Right cardiac atrium (tissue), 5 donors: Measurements from ENCODE around the gene CYTH1. TPM values are rescaled to one million over a fixed set of nuclear protein-coding genes. Genes with fewer than 3 reads are reported as not detected.

ENCODE experiments used
- ATAC-seq, 2 donors: fragments of 200-7000 bp; cut with Tn5 transposase; one replicate each; pipeline versions ENCODE4 v1.8.0 to v1.9.1; 2020; ENCODE audit warnings: moderate library complexity in 2 of 2, mild to moderate bottlenecking in 1 of 2
- DNase-seq, 3 donors: peaks; one replicate each; pipeline ENCODE4 v3.0.0-alpha.2; 2020
- H3K27ac ChIP-seq: one replicate; pipeline ENCODE4 v1.5.1; 2013; ENCODE audit warnings: mild to moderate bottlenecking, low read length, control low read depth, moderate library complexity
- H3K27me3 ChIP-seq: one replicate; pipeline ENCODE4 v1.6.1; 2013; ENCODE audit not compliant: control insufficient read depth, insufficient read depth
- H3K4me1 ChIP-seq: one replicate; pipeline ENCODE4 v1.6.1; 2013; ENCODE audit warnings: low read length; ENCODE audit not compliant: control insufficient read depth, insufficient read depth
- H3K4me3 ChIP-seq: one replicate; pipeline ENCODE4 v1.5.1; 2013; ENCODE audit warnings: low read length, control low read depth
- H3K9me3 ChIP-seq: one replicate; pipeline ENCODE4 v1.6.1; 2013; ENCODE audit warnings: low read length; ENCODE audit not compliant: control insufficient read depth
- WGBS: extraction: QIAGEN DNeasy Blood & Tissue Kit; methylation state at CpG from one replicate; pipeline ENCODE4 v1.1.7; 2013; 5-methylcytosine and 5-hydroxymethylcytosine counted together
- intact Hi-C, 4 donors: fragments of 100-400 bp; cut with DNase I; formaldehyde crosslinking; loops; one replicate each; pipeline versions ENCODE4 v1.11.0 to v1.14.0; 2022 to 2023
- polyA plus RNA-seq: library from polyadenylated mRNA; stranded (reverse); fragments of 200-250 nt; gene quantifications from one replicate; pipeline ENCODE4 v1.2.3, GENCODE V29; 2013
- total RNA-seq, 4 donors: library from RNA; stranded (reverse); fragmentation: NEBNext Ultra II Directional; extraction: Animal tissue kit (Norgen Biotek cat#: 25700); gene quantifications; one replicate each; pipeline ENCODE4 v1.2.1, GENCODE V29; 2021
- donor health status: healthy with polysubstance abuse.
- donor health status: DM: no; HTN: yes; CAD: no.
- donor health status: DM: no; HTN: no; CAD: no.
- donor health status: DM: no; HTN: yes; CAD: no; lungs with severe emphysema.
- donor health status: DM: yes; HTN: yes; CAD: no.

The CYTH1 gene
- total and polyA plus RNA-seq, 5 donors, result 22.5 to 39.1 (median 36.0) TPM

DNA sequence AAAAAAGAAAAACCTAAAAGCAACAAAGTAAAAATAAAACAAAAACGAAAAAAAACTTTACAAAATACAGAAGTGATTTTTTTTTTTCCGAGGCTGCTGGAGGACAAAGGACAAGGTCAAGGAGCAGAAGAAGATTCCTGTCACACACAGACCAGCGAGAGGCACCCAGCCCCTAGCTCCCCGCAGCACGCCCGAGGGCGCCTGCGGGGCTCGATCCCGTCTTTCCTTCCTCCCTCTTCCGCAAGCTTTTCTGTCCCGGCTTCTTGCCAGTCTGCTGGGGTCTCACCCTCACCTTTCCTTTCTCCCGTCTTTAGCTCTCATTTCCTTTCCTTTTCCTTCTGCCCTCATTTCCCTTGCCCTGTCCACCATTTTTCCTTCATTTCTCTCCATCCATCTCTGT lies 138.7 kb downstream of the CYTH1 start:
- intact Hi-C loops, result no loop called here
- H3K4me3 ChIP-seq, result no peak overlapping the region
- ATAC-seq (no peak), DNase-seq (peak in 1 of 3 donors; percentile 20)
- no peaks in the 10 kb centered on the region for H3K4me1 ChIP-seq
- H3K9me3 ChIP-seq, result no peaks in the 10 kb centered on the region
- H3K27ac ChIP-seq, result no peak overlapping the region
- H3K27me3 ChIP-seq, result no peaks in the 10 kb centered on the region
- 81% methylated on average over 13 of the region's 13 CpGs for WGBS

DNA sequence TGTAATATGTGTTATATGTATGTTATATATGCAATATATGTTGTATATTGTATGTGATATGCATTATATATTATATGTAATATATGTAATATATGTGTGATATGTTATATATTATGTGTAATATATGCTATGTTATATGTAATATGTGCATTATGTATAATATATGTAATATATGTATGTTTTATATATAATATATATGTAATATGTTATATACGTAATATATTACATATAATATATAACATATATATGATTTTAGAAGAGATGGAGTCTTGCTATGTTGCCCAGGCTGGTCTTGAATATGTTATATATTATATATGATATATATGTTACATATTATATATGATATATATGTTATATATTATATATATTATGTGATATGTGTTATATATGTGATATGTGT lies 139.4 kb downstream of the CYTH1 start:
- Histone ChIP-seq H3K4me3 (no peak overlapping the region), H3K27me3 (no peaks in the 10 kb centered on the region), H3K27ac (no peak overlapping the region), H3K9me3 (no peaks in the 10 kb centered on the region), H3K4me1 (no peaks in the 10 kb centered on the region)
- ATAC-seq, result no peak
- intact Hi-C loops, result no loop called here
- no peak for DNase-seq
- WGBS, result 92% methylated on average over 1 of the region's 1 CpG

DNA sequence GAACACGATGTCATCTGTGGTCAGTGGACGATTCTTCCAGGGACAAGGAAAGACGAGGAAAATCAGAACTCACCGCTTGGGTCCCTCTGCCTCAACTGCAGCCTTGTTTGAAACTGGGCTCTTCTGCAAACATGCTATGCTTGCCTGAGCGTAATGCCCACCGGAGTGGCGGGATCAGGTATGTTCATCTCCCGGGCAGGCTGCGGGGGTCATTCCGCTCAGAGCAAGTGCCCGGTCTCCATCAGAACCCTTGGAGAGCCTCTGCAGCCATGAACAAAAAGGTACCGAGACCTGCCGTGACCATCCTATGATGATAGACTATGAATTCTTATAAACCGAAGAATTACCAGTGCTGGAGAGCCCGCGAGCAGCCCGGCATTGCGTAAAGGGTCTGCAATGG lies 140.4 kb downstream of the CYTH1 start:
- Histone ChIP-seq H3K27me3 (no peaks in the 10 kb centered on the region), H3K4me1 (no peaks in the 10 kb centered on the region)
- intact Hi-C loops, result no loop called here

DNA sequence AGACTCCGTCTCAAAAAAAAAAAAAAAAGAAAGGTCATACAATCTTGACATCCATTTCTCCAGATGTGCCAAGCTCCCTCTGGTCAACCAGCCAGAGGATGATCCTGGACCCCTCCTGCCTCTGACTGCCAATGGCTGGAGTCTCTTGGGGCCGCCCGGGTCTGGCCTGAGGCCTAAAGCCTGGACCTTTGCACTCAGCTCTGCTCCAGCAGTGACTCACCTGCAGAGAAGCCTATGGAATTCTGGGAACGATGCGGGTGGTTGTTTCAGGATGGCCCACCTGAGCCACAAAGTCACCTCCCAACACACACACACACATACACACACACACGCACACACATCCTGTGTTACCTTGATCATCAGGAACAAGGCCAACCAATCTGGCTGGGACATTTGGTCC lies 140.8 kb downstream of the CYTH1 start:
- no peaks in the 10 kb centered on the region for H3K4me1 ChIP-seq
- ATAC-seq (no peak), DNase-seq (peak in 1 of 3 donors; percentile 32)
- 96% methylated on average over 6 of the region's 6 CpGs for WGBS
- H3K27ac ChIP-seq, result no peak overlapping the region
- intact Hi-C loops, result no loop called here
- no peak overlapping the region for H3K4me3 ChIP-seq
- no peaks in the 10 kb centered on the region for H3K9me3 ChIP-seq
- H3K27me3 ChIP-seq, result no peaks in the 10 kb centered on the region

More for the DNA sequence above, 140.4 kb downstream of the CYTH1 start:
- DNase-seq (peak in 1 of 3 donors; percentile 26), ATAC-seq (no peak)
- WGBS, result 94% methylated on average over 18 of the region's 18 CpGs
- H3K27ac ChIP-seq, result no peak overlapping the region
- H3K9me3 ChIP-seq, result no peaks in the 10 kb centered on the region
- no peak overlapping the region for H3K4me3 ChIP-seq

DNA sequence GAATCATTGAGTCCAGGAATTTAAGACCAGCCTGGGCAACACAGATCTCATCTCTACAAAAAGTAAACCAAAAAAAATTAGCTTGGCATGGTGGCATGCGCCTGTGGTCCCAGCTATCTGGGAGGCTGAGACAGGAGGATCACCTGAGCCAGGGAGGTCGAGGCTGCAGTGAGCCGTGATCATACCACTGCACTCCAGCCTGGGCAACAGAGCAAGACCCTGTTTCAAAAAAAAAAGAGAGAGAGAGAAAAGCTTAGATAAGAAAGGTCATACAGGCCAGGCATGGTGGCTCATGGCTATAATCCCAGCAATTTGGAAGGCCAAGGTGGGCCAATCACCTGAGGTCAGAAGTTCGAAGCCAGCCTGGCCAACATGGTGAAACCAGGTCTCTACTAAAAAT lies 141.4 kb downstream of the CYTH1 start:
- intact Hi-C loops, result no loop called here
- Histone ChIP-seq H3K9me3 (no peaks in the 10 kb centered on the region), H3K27me3 (no peaks in the 10 kb centered on the region), H3K4me1 (no peaks in the 10 kb centered on the region), H3K27ac (no peak overlapping the region), H3K4me3 (no peak overlapping the region)
- WGBS, result 83% methylated on average over 4 of the region's 4 CpGs
- ATAC-seq (no peak), DNase-seq (peak in 1 of 3 donors; percentile 14)

DNA sequence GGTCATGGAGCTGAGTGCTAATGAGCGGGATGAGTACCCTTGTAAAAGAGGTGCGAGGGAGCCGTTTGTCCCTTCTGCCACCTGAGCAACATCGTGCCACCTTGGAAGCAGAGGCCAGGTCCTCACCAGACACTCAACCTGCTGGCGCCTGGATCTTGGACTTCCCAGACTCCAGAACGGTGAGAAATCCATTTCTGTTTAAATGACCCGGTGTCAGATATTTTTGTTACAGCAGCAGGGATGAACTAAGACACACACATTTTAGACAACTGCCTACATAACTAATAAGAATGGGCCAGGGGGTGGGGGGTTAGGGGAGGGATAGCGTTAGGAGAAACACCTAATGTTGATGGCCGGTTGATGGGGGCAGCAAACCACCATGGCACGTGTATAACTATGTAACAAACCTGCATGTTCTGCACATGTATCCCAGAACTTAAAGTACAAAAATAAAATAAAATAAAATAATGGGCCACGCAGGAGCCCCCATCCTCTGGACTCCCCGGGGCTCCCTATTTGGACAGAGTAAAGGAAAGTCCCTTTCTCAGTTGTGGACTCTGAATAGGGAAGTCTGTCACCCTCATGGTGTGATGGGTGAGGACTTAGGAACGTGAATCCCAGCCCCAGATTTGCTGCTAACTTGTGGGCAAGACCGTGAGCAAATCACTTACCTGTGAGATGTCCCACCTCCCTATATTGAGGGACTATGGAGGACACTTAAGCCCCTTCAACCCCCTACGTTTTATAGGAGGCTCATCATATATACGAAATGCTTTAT lies 144.2 kb downstream of the CYTH1 start:
- ATAC-seq, result no peak
- no peaks in the 10 kb centered on the region for H3K4me1 ChIP-seq

DNA sequence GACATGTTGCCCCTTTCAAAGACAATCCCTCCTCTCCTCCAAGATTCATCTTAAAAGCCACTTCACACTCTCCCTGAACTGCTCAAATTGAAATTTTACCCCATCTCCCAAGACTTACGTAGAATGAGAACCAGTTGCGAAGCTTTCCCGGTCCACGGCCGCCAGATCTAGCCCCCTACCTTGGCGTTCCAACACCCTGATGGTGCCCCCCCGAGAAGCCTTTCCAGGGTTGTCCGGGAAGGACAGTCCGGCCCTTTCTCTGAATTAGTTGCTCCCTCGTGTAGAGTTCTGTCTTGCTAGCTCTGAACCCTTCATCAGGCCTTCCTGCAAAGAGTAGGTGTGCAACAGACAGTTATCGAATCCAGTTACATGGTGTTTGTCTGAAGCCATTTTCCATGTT lies 144.9 kb downstream of the CYTH1 start:
- ATAC-seq (no peak), DNase-seq (peak in 1 of 3 donors; percentile 11)
- intact Hi-C loops, result no loop called here
- no peaks in the 10 kb centered on the region for H3K9me3 ChIP-seq
- no peaks in the 10 kb centered on the region for H3K27me3 ChIP-seq
- H3K4me1 ChIP-seq, result no peaks in the 10 kb centered on the region
- WGBS, result 82% methylated on average over 11 of the region's 11 CpGs
- no peak overlapping the region for H3K27ac ChIP-seq
- no peak overlapping the region for H3K4me3 ChIP-seq

More for the DNA sequence above, 144.2 kb downstream of the CYTH1 start:
- Histone ChIP-seq H3K9me3 (no peaks in the 10 kb centered on the region), H3K27ac (no peak overlapping the region), H3K4me3 (no peak overlapping the region), H3K27me3 (no peaks in the 10 kb centered on the region)
- DNase-seq, result peak in 1 of 3 donors; percentile 32
- WGBS, result 92% methylated on average over 16 of the region's 16 CpGs
- intact Hi-C loops, result no loop called here

DNA sequence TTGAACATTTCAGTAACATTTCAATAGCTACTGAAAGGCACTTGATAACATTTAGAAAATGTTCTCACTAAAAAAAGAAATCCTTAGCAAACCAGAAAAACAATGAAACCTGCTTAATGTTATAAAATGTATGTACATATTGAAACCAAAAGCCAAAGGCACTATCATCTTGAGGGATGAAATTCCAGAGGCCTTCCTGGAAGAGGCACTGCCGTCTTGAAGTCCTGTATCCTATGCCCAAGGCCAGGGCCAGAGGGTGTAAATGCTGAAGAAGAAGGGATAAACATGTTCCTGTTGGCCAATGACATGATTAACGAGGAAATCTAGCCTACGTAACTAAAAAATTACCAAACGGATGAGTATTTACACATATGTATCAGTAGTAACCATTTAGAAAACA lies 147.9 kb downstream of the CYTH1 start:
- Histone ChIP-seq H3K4me3 (no peak overlapping the region), H3K9me3 (no peaks in the 10 kb centered on the region), H3K27ac (no peak overlapping the region), H3K4me1 (no peaks in the 10 kb centered on the region), H3K27me3 (no peaks in the 10 kb centered on the region)
- peak in 1 of 3 donors; percentile 9 for DNase-seq
- WGBS, result 88% methylated on average over 4 of the region's 4 CpGs
- intact Hi-C loops, result no loop called here
- no peak for ATAC-seq

DNA sequence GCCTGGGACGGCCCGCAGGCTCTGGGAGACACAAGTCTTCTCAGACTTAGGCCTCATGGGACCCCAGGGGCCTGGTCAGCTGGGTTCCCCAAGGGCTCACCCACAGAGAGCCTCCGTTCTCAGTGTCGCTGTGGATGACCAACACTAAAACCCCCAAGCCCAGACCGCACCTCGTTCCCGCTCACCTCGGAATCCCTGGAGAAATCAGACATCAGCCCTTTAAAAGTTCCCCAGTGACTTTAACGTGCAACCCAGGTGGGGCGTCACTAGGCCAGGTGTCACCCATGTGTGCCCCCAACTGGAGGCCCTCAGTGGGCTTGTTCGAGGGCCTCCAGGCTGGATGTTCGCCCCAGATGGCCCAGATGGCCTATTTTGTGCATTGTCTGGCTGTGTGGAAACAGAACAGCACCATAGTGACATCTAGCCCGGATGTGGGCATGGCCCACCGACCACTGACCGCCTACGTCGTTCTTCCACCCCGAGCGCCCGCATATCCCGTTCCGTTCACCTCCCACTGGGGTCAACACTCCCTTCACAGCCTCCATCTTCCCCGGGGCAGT lies 152.6 kb downstream of the CYTH1 start:
- 95% methylated on average over 23 of the region's 23 CpGs for WGBS
- intact Hi-C loops, result no loop called here
- Histone ChIP-seq H3K4me1 (no peaks in the 10 kb centered on the region), H3K27me3 (no peaks in the 10 kb centered on the region), H3K27ac (no peak overlapping the region), H3K4me3 (no peak overlapping the region), H3K9me3 (no peaks in the 10 kb centered on the region)
- DNase-seq, result peak in 1 of 3 donors; percentile 38
- ATAC-seq, result peak in 1 of 2 donors; percentile 28

DNA sequence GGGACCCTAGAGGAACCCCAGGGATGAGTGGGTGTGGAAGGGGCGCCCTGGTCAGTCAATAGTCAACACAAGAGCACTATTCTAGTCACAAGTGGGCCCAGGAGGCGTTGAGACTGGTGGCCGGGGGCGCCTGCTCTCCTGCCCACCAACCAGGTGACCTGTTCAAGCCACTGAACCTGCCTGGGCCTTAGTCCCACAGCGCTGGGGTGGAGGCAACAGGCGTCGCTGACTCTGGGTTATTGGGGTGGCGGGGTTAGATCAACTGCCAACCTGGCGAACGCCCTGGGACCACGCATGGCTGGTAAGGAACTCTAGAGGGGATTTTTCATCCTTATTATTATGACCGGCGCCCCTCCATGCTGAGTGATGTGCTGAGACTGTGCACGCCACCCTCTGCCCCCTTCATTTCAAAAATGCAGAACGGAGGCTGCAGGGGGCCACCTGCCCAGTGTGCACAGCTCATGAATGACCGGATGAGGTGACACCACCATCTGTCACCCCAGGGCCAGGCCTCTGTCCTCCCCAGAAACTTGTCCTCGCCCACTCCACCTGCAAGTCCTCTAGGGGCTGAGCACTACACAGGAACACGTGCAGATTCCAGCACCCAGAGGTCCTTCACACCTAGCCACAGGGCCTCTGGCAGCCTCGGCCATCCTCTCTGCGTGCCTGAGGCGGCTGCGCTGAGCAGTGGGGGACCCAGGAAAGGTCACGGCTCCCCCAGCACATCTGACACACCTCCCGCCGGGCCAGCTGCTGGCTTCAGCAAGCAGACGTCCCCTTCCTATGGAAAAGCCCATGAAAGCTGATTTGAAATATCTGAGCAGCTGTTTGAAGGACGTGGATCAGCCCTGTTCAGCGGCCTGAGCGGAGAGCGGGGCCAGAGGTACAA lies 153.3 kb downstream of the CYTH1 start:
- no peaks in the 10 kb centered on the region for H3K27me3 ChIP-seq
- 95% methylated on average over 30 of the region's 30 CpGs for WGBS
- ATAC-seq (peak in 1 of 2 donors; percentile 23), DNase-seq (peak in 2 of 3 donors; percentile 39)
- H3K27ac ChIP-seq, result no peak overlapping the region
- no peak overlapping the region for H3K4me3 ChIP-seq
- no peaks in the 10 kb centered on the region for H3K9me3 ChIP-seq
- intact Hi-C loops, result no loop called here
- H3K4me1 ChIP-seq, result no peaks in the 10 kb centered on the region
